SK-N-SH (cell line): ENCODE results near the gene GLG1. TPM values are rescaled to one million over a fixed set of nuclear protein-coding genes. Genes with fewer than 3 reads are reported as not detected.

ENCODE experiments used
- CTCF ChIA-PET: fragments of 300-600, 350-600 bp; formaldehyde crosslinking; extraction: SDS; loops from one replicate; lab custom pipeline; 2021; lab: Yijun Ruan, JAX
- POLR2A ChIA-PET: fragments of 350-600 bp; sonication (Branson Sonifier 250); formaldehyde crosslinking; extraction: SDS; loops from one replicate; lab custom pipeline; 2020; ENCODE audit warnings: antibody characterized with exemption, inconsistent platforms; lab: Yijun Ruan, JAX
- DNase-seq: peaks from one replicate; pipeline ENCODE4 v3.0.0; 2012
- H2AFZ ChIP-seq: fragments of 200-600 bp; sonication (generic); 2 replicates; pipeline ENCODE4 v1.8.1; 2016; ENCODE audit warnings: antibody characterized with exemption, mild to moderate bottlenecking, low read depth
- H3F3A ChIP-seq: fragments of 200-600 bp; sonication (generic); replicated peaks from 2 replicates; pipeline ENCODE3; 2016; ENCODE audit warnings: antibody characterized with exemption, mild to moderate bottlenecking; ENCODE audit not compliant: insufficient read depth
- H3K27ac ChIP-seq, 2 experiments: fragments of 200-500 bp in 1 of 2; fragments of 200-600 bp in 1 of 2; sonication (Bioruptor generic) in 1 of 2; sonication (generic), shearing (Covaris generic) in 1 of 2; 2 replicates each; pipeline versions ENCODE4 v1.5.1 to v1.6.1; 2014 to 2016; ENCODE audit warnings: low read depth in 2 of 2, inconsistent platforms in 1 of 2, low read length in 1 of 2, mild to moderate bottlenecking in 1 of 2, mixed read lengths in 1 of 2
- H3K27me3 ChIP-seq: fragments of 200-600 bp; sonication (generic), shearing (Covaris generic); 2 replicates; pipeline ENCODE4 v1.6.1; 2016; ENCODE audit warnings: mixed run types; ENCODE audit not compliant: insufficient read depth
- H3K36me3 ChIP-seq, 2 experiments: fragments of 200-500 bp in 1 of 2; fragments of 200-600 bp in 1 of 2; sonication (Bioruptor generic) in 1 of 2; sonication (generic) in 1 of 2; replicated peaks in 1 of 2; 2 replicates each; pipeline versions ENCODE3 to v1.5.1; 2014 to 2016; ENCODE audit warnings: low read length in 1 of 2, mild to moderate bottlenecking in 1 of 2; ENCODE audit not compliant: insufficient read depth in 2 of 2, control insufficient read depth in 1 of 2
- H3K4me1 ChIP-seq, 2 experiments: fragments of 200-500 bp in 1 of 2; fragments of 200-600 bp in 1 of 2; sonication (Bioruptor generic) in 1 of 2; sonication (generic), shearing (Covaris generic) in 1 of 2; 2 replicates each; pipeline versions ENCODE4 v1.5.1 to v1.6.1; 2014 to 2016; ENCODE audit warnings: low read depth in 1 of 2, low read length in 1 of 2, mixed run types in 1 of 2; ENCODE audit not compliant: insufficient read depth in 2 of 2, control insufficient read depth in 1 of 2
- H3K4me2 ChIP-seq: fragments of 200-600 bp; sonication (generic), shearing (Covaris generic); 2 replicates; pipeline ENCODE4 v1.6.1; 2017; ENCODE audit warnings: mixed run types
- H3K4me3 ChIP-seq, 2 experiments: fragments of 200-500 bp in 1 of 2; fragments of 200-600 bp in 1 of 2; sonication (Bioruptor generic) in 1 of 2; sonication (generic), shearing (Covaris generic) in 1 of 2; 2 replicates each; pipeline versions ENCODE4 v1.5.1 to v1.8.1; 2014 to 2016; ENCODE audit warnings: low read depth in 2 of 2, inconsistent platforms in 1 of 2, low read length in 1 of 2, mild to moderate bottlenecking in 1 of 2, mixed read lengths in 1 of 2, moderate library complexity in 1 of 2
- H3K79me2 ChIP-seq: fragments of 200-600 bp; sonication (generic); 2 replicates; pipeline ENCODE4 v1.8.1; 2017; ENCODE audit warnings: mild to moderate bottlenecking; ENCODE audit not compliant: insufficient read depth
- H3K9ac ChIP-seq: fragments of 200-600 bp; sonication (generic); 2 replicates; pipeline ENCODE4 v1.6.1; 2017; ENCODE audit warnings: mixed run types
- H3K9me2 ChIP-seq: fragments of 200-600 bp; sonication (generic); 2 replicates; pipeline ENCODE4 v1.6.1; 2017; ENCODE audit warnings: mixed run types
- H3K9me3 ChIP-seq: fragments of 200-600 bp; sonication (generic); 2 replicates; pipeline ENCODE4 v1.6.1; 2017; ENCODE audit warnings: mixed run types, mild to moderate bottlenecking, moderate library complexity
- H4K20me1 ChIP-seq: fragments of 200-600 bp; sonication (generic); 2 replicates; pipeline ENCODE4 v1.6.1; 2017; ENCODE audit warnings: mild to moderate bottlenecking, mixed run types; ENCODE audit not compliant: insufficient read depth
- CHD2 ChIP-seq: fragments of 150-350 bp; IDR thresholded peaks from 2 replicates; pipeline ENCODE4 v1.6.1; 2018; ENCODE audit warnings: low read length; ENCODE audit not compliant: partially characterized antibody
- ELF1 ChIP-seq: IDR thresholded peaks from 2 replicates; pipeline ENCODE4 v1.4.0; 2012
- EZH2phosphoT487 ChIP-seq: fragments of 200-600 bp; sonication (generic); IDR thresholded peaks from 2 replicates; pipeline ENCODE4 v1.6.1; 2017; ENCODE audit warnings: low read depth, mixed run types, mild to moderate bottlenecking, antibody characterized with exemption, moderate library complexity, borderline replicate concordance
- FOSL2 ChIP-seq: IDR thresholded peaks from 2 replicates; pipeline ENCODE4 v1.4.0; 2012; ENCODE audit warnings: low read depth, mild to moderate bottlenecking, moderate library complexity, borderline replicate concordance
- FOXM1 ChIP-seq: IDR thresholded peaks from 2 replicates; pipeline ENCODE4 v1.4.0; 2012; ENCODE audit warnings: low read depth, mild to moderate bottlenecking
- GABPA ChIP-seq: IDR thresholded peaks from 2 replicates; pipeline ENCODE4 v1.4.0; 2012; ENCODE audit warnings: low read depth, mild to moderate bottlenecking
- GATA2 ChIP-seq: sonication (generic); formaldehyde crosslinking; IDR thresholded peaks from 2 replicates; pipeline ENCODE4 v1.5.0; 2020; ENCODE audit warnings: mild to moderate bottlenecking, missing genetic modification reagents
- NFIC ChIP-seq: IDR thresholded peaks from 2 replicates; pipeline ENCODE4 v1.4.0; 2012; ENCODE audit warnings: borderline replicate concordance
- PBX3 ChIP-seq: IDR thresholded peaks from 2 replicates; pipeline ENCODE4; 2012
- POLR2AphosphoS5 ChIP-seq: IDR thresholded peaks from 2 replicates; pipeline ENCODE4 v1.6.1; 2012; ENCODE audit warnings: low read depth, low read length
- RCOR1 ChIP-seq: fragments of 150-350 bp; IDR thresholded peaks from 2 replicates; pipeline ENCODE4 v1.6.1; 2017; ENCODE audit warnings: antibody characterized with exemption, low read length
- REST ChIP-seq: IDR thresholded peaks from 2 replicates; pipeline ENCODE4 v1.6.1; 2012; ENCODE audit warnings: mild to moderate bottlenecking, low read depth, low read length, moderate library complexity
- RFX5 ChIP-seq: IDR thresholded peaks from 2 replicates; pipeline ENCODE4 v1.6.1; 2012; ENCODE audit warnings: mild to moderate bottlenecking, improper control_type of control experiment, low read length
- SIN3A ChIP-seq: IDR thresholded peaks from 2 replicates; pipeline ENCODE4 v1.6.1; 2012; ENCODE audit warnings: low read depth, mild to moderate bottlenecking, low read length, moderate library complexity, borderline replicate concordance
- SMC3 ChIP-seq: IDR thresholded peaks from 2 replicates; pipeline ENCODE4 v1.6.1; 2012; ENCODE audit warnings: low read depth, low read length, improper control_type of control experiment
- TCF12 ChIP-seq: IDR thresholded peaks from 2 replicates; pipeline ENCODE4 v1.4.0; 2012
- TEAD4 ChIP-seq: IDR thresholded peaks from 2 replicates; pipeline ENCODE4 v1.4.0; 2012; ENCODE audit warnings: mild to moderate bottlenecking, borderline replicate concordance; ENCODE audit not compliant: insufficient read depth
- USF1 ChIP-seq: IDR thresholded peaks from 2 replicates; pipeline ENCODE4 v1.4.0; 2012; ENCODE audit warnings: low read depth, borderline replicate concordance
- YY1 ChIP-seq: IDR thresholded peaks from 2 replicates; pipeline ENCODE4 v1.4.0; 2012; ENCODE audit warnings: low read depth, mild to moderate bottlenecking
- WGBS: methylation state at CpG from one replicate; pipeline ENCODE4 v1.1.6; 2017; ENCODE audit warnings: low lambda C conversion rate; 5-methylcytosine and 5-hydroxymethylcytosine counted together
- polyA plus RNA-seq, 3 experiments: library from polyadenylated mRNA; depleted of rRNA; stranded (reverse); fragments of >200 nt; gene quantifications; 2 replicates each; pipeline ENCODE4 v1.2.3, GENCODE V29; 2012

The GLG1 gene
- polyA plus RNA-seq, 1 of the 3 experiments (the other 2 are of a cell fraction) = 71.1 TPM

GRCh38 chr16:74501484-74502478, 105.1 kb downstream of the GLG1 start:
- H4K20me1 ChIP-seq = no peaks in the 10 kb centered on the region
- no peaks in the 10 kb centered on the region for H3K27me3 ChIP-seq
- peaks cover 0 to 9% of the 10 kb centered on the region in 2 experiments; a peak in 1 of 4 replicates for H3K4me1 ChIP-seq
- no peaks in the 10 kb centered on the region for H3K9me3 ChIP-seq
- H3K4me3 ChIP-seq = no peak overlapping the region
- no peaks in the 10 kb centered on the region for H3K9me2 ChIP-seq
- H3K36me3 ChIP-seq = peaks cover 6 to 19% of the 10 kb centered on the region in 2 experiments
- H3K79me2 ChIP-seq = peaks cover 31% of the 10 kb centered on the region; the same call in 1 of the 2 replicates
- ChIA-PET POLR2A (no interaction called here), CTCF (interaction anchor here (1.6 kb wide), 1 partner anchor 121 kb away, joined by 5 read pairs; no protein-coding TSS in a partner anchor)
- no peak overlapping the region for H2AFZ ChIP-seq
- H3K27ac ChIP-seq = no peak overlapping the region
- peaks cover 14% of the 10 kb centered on the region for H3F3A ChIP-seq
- no peak overlapping the region for H3K4me2 ChIP-seq
- no peak for DNase-seq
- TF ChIP-seq RCOR1 (no peak), ELF1 (no peak), FOXM1 (no peak), CHD2 (no peak), EZH2phosphoT487 (no peak), FOSL2 (no peak), TEAD4 (no peak), YY1 (no peak), RFX5 (no peak), NFIC (no peak), POLR2AphosphoS5 (no peak), REST (no peak)
- H3K9ac ChIP-seq = no peak overlapping the region
- 79% methylated on average over 7 of the region's 7 CpGs for WGBS

GRCh38 chr16:74500907-74501306, 106.0 kb downstream of the GLG1 start:
- no peaks in the 10 kb centered on the region for H3K9me2 ChIP-seq
- H3K36me3 ChIP-seq = peaks cover 4 to 21% of the 10 kb centered on the region in 2 experiments
- H3K4me1 ChIP-seq = peaks cover 0 to 9% of the 10 kb centered on the region in 2 experiments; a peak in 1 of 4 replicates
- no peak for TF ChIP-seq USF1
- no peak for TF ChIP-seq GABPA
- TF ChIP-seq SIN3A = no peak
- no peak for TF ChIP-seq SMC3
- no peak for TF ChIP-seq PBX3
- no peak for TF ChIP-seq GATA2 (CRISPR knock-in tag)
- TF ChIP-seq TCF12 = no peak
- POLR2A ChIA-PET = no interaction called here
- 95% methylated on average over 3 of the region's 3 CpGs for WGBS
- CTCF ChIA-PET = no interaction called here
- H3K4me3 ChIP-seq = no peak overlapping the region
- no peak for DNase-seq
- peaks cover 12% of the 10 kb centered on the region for H3F3A ChIP-seq
- H3K4me2 ChIP-seq = no peak overlapping the region
- no peak overlapping the region for H3K9ac ChIP-seq
- no peaks in the 10 kb centered on the region for H3K27me3 ChIP-seq
- H3K9me3 ChIP-seq = no peaks in the 10 kb centered on the region
- no peak overlapping the region for H2AFZ ChIP-seq
- H3K79me2 ChIP-seq = peaks cover 31% of the 10 kb centered on the region; the same call in 1 of the 2 replicates
- no peaks in the 10 kb centered on the region for H4K20me1 ChIP-seq
- H3K27ac ChIP-seq = no peak overlapping the region
